ENCODE measurements around the gene MCRIP2.

Gene MCRIP2

DNA sequence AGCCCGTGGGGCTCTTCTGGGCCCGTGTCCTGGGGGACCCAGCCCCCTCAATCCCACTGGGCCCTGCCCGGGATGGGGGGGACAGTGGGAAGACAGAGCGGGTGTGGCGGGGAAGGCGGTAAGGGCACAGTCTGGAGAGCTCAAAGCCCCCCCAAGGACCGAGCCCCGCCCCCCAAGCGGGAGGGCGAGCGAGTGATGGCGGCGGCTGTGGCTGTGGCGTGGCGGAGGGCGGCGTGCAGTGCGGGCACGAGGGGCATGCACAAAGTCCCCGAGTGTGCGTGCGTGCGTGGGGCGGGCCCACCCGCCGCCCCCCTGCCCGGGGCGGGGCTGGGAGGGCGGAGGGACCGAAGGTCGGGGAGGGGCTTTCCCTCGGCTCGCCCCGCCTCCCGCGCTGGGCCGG is 52.1 kb downstream of the MCRIP2 start:
- H3K9ac ChIP-seq (ENCODE audit: low read depth, low read length): no peak overlapping the region
- no peaks in the 10 kb centered on the region for H3K4me1 ChIP-seq (ENCODE audit: insufficient read depth, low read length)
- H3K36me3 ChIP-seq (ENCODE audit: insufficient read depth, low read depth, low read length): no peaks in the 10 kb centered on the region
- peak overlapping the region; percentile 65; the same call in 1 of the 2 replicates for H3K4me3 ChIP-seq (ENCODE audit: low read length)
- H3K27me3 ChIP-seq (ENCODE audit: insufficient read depth, low read length): peaks cover 80% of the 10 kb centered on the region
- no peak overlapping the region for H3K27ac ChIP-seq (ENCODE audit: low read length)
- no peaks in the 10 kb centered on the region for H3K9me3 ChIP-seq (ENCODE audit: insufficient read depth, low read depth, low read length)

- peaks cover 86% of the 10 kb centered on the region for H3K27me3 ChIP-seq (ENCODE audit: insufficient read depth, low read length)
- H3K9ac ChIP-seq (ENCODE audit: low read depth, low read length): no peak overlapping the region
- H3K9me3 ChIP-seq (ENCODE audit: insufficient read depth, low read depth, low read length): no peaks in the 10 kb centered on the region
- H3K4me3 ChIP-seq (ENCODE audit: low read length): peak overlapping the region; percentile 65; the same call in 1 of the 2 replicates
- no peaks in the 10 kb centered on the region for H3K36me3 ChIP-seq (ENCODE audit: insufficient read depth, low read depth, low read length)
- no peak overlapping the region for H3K27ac ChIP-seq (ENCODE audit: low read length)
- no peaks in the 10 kb centered on the region for H3K4me1 ChIP-seq (ENCODE audit: insufficient read depth, low read length)
Observed at GRCh38 chr16:694187-694862, 52.7 kb downstream of the MCRIP2 start.

GRCh38 chr16:694863-695354 is 53.3 kb downstream of the MCRIP2 start:
- no peak overlapping the region for H3K27ac ChIP-seq (ENCODE audit: low read length)
- H3K9me3 ChIP-seq (ENCODE audit: insufficient read depth, low read depth, low read length): no peaks in the 10 kb centered on the region
- H3K9ac ChIP-seq (ENCODE audit: low read depth, low read length): no peak overlapping the region
- no peaks in the 10 kb centered on the region for H3K4me1 ChIP-seq (ENCODE audit: insufficient read depth, low read length)
- H3K4me3 ChIP-seq (ENCODE audit: low read length): peak overlapping the region; percentile 65; the same call in 1 of the 2 replicates
- peaks cover 91% of the 10 kb centered on the region for H3K27me3 ChIP-seq (ENCODE audit: insufficient read depth, low read length)
- H3K36me3 ChIP-seq (ENCODE audit: insufficient read depth, low read depth, low read length): no peaks in the 10 kb centered on the region

DNA sequence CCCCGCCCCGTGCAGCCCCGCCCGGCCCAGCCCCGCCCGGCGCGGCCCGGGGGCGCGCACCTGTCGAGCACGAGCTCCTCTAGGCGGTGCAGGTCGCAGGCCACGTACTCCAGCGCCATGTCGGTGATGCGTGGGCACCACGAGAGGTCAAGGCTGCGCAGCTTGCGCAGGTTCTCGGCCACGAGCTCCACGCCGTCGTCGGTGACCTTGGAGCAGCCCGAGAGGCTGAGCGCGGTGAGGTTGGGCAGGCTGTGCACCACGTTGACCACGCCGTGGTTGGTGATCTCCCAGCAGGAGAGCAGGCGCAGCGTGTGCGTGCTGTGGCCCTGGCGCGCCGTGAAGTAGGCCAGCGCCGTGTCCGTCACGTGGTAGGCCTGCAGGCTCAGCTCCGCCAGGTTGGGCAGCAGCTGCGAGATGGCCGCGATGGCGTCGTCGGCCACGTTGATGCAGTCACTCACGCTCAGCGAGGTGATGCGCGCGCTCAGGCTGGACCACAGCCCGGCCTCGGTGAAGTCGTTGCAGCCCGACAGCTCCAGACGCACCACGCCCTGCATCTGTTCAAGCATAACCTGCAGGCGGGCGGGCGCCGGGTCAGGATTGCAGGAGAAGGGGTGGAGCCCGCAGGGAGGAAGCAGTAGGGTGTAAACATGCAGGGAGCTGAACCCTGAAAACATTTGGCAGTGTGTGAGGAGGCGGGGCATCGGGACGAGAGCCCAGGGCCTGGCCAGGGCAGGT is 53.9 kb downstream of the MCRIP2 start:
- no peak overlapping the region for H3K9ac ChIP-seq (ENCODE audit: low read depth, low read length)
- no peaks in the 10 kb centered on the region for H3K9me3 ChIP-seq (ENCODE audit: insufficient read depth, low read depth, low read length)
- H3K27ac ChIP-seq (ENCODE audit: low read length): no peak overlapping the region
- peaks cover 97% of the 10 kb centered on the region for H3K27me3 ChIP-seq (ENCODE audit: insufficient read depth, low read length)
- H3K4me1 ChIP-seq (ENCODE audit: insufficient read depth, low read length): no peaks in the 10 kb centered on the region
- no peaks in the 10 kb centered on the region for H3K36me3 ChIP-seq (ENCODE audit: insufficient read depth, low read depth, low read length)
- peak overlapping the region; percentile 79 for H3K4me3 ChIP-seq (ENCODE audit: low read length)
